Measurements from ENCODE around the gene HDGF. TPM values are rescaled to one million over a fixed set of nuclear protein-coding genes. Genes with fewer than 3 reads are reported as not detected.

The HDGF gene
- total RNA-seq, 1 experiment from 2014 or later, result 310 TPM

DNA sequence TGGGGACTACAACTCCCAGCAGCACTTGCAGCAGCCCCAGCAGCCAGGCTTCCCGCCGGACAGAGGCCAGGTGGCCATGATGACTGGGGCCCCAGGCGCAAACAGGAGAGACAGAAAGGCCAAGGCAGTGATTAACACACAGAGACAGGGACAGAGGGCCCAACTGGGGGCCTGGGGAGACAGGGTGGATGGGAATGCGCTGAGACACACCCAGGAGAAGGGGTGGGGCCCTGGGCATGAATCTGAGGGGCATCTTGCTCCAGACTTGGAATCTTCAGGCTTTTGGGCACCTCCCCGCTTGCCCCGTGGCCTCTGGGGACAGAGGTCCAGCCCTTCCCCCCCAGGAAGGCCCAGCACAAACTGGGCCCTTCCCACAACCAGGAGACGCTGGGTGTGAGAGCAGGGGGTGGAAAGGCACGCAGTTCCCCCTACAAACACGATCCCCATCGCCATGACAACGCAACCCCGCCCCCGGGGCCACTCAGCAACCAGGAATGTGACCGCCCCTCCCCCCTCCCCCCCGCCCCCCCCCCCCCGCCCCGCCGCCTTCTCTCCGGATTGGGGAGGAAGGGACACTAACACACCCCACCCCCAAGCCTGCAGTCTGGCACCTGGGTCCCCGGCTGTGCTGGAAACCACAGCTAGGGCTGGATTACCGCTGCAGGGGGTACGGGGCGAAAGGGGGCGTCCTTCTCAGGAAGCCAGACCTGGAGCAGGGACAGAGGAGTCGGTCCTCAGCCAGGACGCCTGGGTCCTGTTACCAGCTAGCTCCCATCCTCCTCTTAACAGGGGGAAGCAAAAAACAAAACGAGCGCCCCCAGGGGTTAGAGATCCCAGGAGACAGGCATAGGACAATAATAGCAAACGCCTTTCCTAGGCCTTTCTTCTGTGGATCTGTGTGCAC lies 4.5 kb downstream of the HDGF start:
- peak overlapping the region; percentile 98 for H3T11ph ChIP-seq (ENCODE audit: low read length)
- TF ChIP-seq, protein P1, sequence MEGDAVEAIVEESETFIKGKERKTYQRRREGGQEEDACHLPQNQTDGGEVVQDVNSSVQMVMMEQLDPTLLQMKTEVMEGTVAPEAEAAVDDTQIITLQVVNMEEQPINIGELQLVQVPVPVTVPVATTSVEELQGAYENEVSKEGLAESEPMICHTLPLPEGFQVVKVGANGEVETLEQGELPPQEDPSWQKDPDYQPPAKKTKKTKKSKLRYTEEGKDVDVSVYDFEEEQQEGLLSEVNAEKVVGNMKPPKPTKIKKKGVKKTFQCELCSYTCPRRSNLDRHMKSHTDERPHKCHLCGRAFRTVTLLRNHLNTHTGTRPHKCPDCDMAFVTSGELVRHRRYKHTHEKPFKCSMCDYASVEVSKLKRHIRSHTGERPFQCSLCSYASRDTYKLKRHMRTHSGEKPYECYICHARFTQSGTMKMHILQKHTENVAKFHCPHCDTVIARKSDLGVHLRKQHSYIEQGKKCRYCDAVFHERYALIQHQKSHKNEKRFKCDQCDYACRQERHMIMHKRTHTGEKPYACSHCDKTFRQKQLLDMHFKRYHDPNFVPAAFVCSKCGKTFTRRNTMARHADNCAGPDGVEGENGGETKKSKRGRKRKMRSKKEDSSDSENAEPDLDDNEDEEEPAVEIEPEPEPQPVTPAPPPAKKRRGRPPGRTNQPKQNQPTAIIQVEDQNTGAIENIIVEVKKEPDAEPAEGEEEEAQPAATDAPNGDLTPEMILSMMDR (conservative IDR thresholded peaks at IDR 0.05), result peak; percentile 51; the same call in 2 of the 3 replicates

More for the DNA sequence above, 4.5 kb downstream of the HDGF start:
- no peak overlapping the region for H2AFZ ChIP-seq (ENCODE audit: low read length)
- H2BK20ac ChIP-seq (ENCODE audit: low read depth, low read length, poor library complexity, severe bottlenecking), result no peak overlapping the region
- peaks cover 57 to 64% of the 10 kb centered on the region in 2 experiments for H3K4me1 Mint-ChIP-seq
- peak overlapping the region; percentile 77; the same call in 1 of the 2 replicates for H3K4ac ChIP-seq (ENCODE audit: low read depth, low read length)
- peak overlapping the region; percentile 53 for H2BK12ac ChIP-seq (ENCODE audit: insufficient read length, low read depth, low read length)
- WGBS (ENCODE audit: extremely low coverage, insufficient read length, low lambda C conversion rate), result no CpG with 5 or more reads among the region's 29 CpGs
- H4K8ac ChIP-seq (replicated peaks; ENCODE audit: insufficient read length, low read depth, low read length), result no peak overlapping the region
- H3K9ac ChIP-seq (ENCODE audit: extremely low read depth, insufficient read length, low read length), result peak overlapping the region; percentile 84
- H4K20me1 ChIP-seq (ENCODE audit: control insufficient read depth, insufficient read depth, insufficient read length), result no peaks in the 10 kb centered on the region
- H3K9me3 Mint-ChIP-seq, result no peaks in the 10 kb centered on the region
- peak overlapping the region; percentile 82 to 91 for H3K4me3 Mint-ChIP-seq
- peak overlapping the region; percentile 99 for H3K18ac ChIP-seq (ENCODE audit: insufficient read length, low read depth, low read length)
- peak overlapping the region; percentile 53 for H3K4me2 ChIP-seq (ENCODE audit: insufficient read depth, insufficient read length, low read length)
- peak overlapping the region; percentile 99 for H3K14ac ChIP-seq (ENCODE audit: insufficient read depth, low read length)
- H3K36me3 Mint-ChIP-seq (ENCODE audit: insufficient read depth in 1 of 3, low read depth in 3 of 3), result peaks cover 33 to 46% (median 38%) of the 10 kb centered on the region in 3 experiments
- peak overlapping the region; percentile 89 for H4K91ac ChIP-seq (ENCODE audit: insufficient read length, low read depth, low read length)
- no peak overlapping the region for H3K23ac ChIP-seq (ENCODE audit: insufficient read length, low read depth, low read length)
- H2BK5ac ChIP-seq (ENCODE audit: insufficient read length, low read length), result peak overlapping the region; percentile 85
- no peaks in the 10 kb centered on the region for H3K79me1 ChIP-seq (ENCODE audit: insufficient read depth, low read depth, low read length, poor library complexity, severe bottlenecking)
- peak overlapping the region; percentile 96 for H3K27ac ChIP-seq (ENCODE audit: insufficient read length, low read depth, low read length)
- H3K27me3 Mint-ChIP-seq (ENCODE audit: low read depth), result no peaks in the 10 kb centered on the region
- peak; percentile 94 for DNase-seq
- no peak overlapping the region for H2BK15ac ChIP-seq (ENCODE audit: low read depth, low read length)
- H3K79me2 ChIP-seq (ENCODE audit: insufficient read depth, low read length), result peaks cover 32% of the 10 kb centered on the region; the same call in 1 of the 2 replicates
- peaks cover 23% of the 10 kb centered on the region for H3K23me2 ChIP-seq (ENCODE audit: insufficient read length, low read depth, low read length, poor library complexity, severe bottlenecking)
- H2BK120ac ChIP-seq (ENCODE audit: low read depth, low read length, poor library complexity, severe bottlenecking), result peak overlapping the region; percentile 97
- H2AK5ac ChIP-seq (ENCODE audit: insufficient read length, low read length), result peak overlapping the region; percentile 60
- H3K27me3 ChIP-seq (ENCODE audit: insufficient read depth, low read length), result no peaks in the 10 kb centered on the region
- peak overlapping the region; percentile 99 to 100 (median 100) for H3K27ac Mint-ChIP-seq
- H3K9me3 ChIP-seq (ENCODE audit: control insufficient read depth, low read depth, low read length), result no peaks in the 10 kb centered on the region
- H3K56ac ChIP-seq (ENCODE audit: insufficient read length, low read depth, low read length), result no peak overlapping the region
- H4K5ac ChIP-seq (ENCODE audit: insufficient read length, low read depth, low read length), result peak overlapping the region; percentile 77
- H3K4me1 ChIP-seq (ENCODE audit: insufficient read depth, low read length), result peaks cover 26% of the 10 kb centered on the region
